ENCODE results near the gene CAMTA1.

The CAMTA1 gene

GRCh38 chr1:7566417-7567375 is 781.4 kb downstream of the CAMTA1 start:
- Histone ChIP-seq H3K4me1 (ENCODE audit: control insufficient read depth, insufficient read depth, low read length) (no peaks in the 10 kb centered on the region), H3K36me3 (ENCODE audit: control insufficient read depth in 2 of 2, insufficient read depth in 1 of 2, low read length in 2 of 2) (no peaks in the 10 kb centered on the region), H3K9me3 (ENCODE audit: control insufficient read depth, insufficient read depth, low read depth, low read length) (no peaks in the 10 kb centered on the region), H3K27ac (ENCODE audit: extremely low read depth, low read depth, low read length) (no peak overlapping the region), H3K4me3 (ENCODE audit: low read depth, low read length) (no peak overlapping the region)
- ChIA-PET CTCF (no interaction called here), POLR2A (interaction anchor here (0.5 kb wide), 1 partner anchor 17 kb away, joined by 5 read pairs; no protein-coding TSS in a partner anchor)
- no peak for TF ChIP-seq ZNF513 (tag by site-specific recombination; IDR thresholded peaks at IDR 0.05)

- POLR2A ChIA-PET: no interaction called here
- H3K36me3 ChIP-seq (ENCODE audit: control insufficient read depth in 2 of 2, insufficient read depth in 1 of 2, low read length in 2 of 2): no peaks in the 10 kb centered on the region
- no peaks in the 10 kb centered on the region for H3K4me1 ChIP-seq (ENCODE audit: control insufficient read depth, insufficient read depth, low read length)
- H3K9me3 ChIP-seq (ENCODE audit: control insufficient read depth, insufficient read depth, low read depth, low read length): no peaks in the 10 kb centered on the region
- CTCF ChIA-PET: no interaction called here
- no peak overlapping the region for H3K4me3 ChIP-seq (ENCODE audit: low read depth, low read length)
- TF ChIP-seq RBAK (tag by site-specific recombination; IDR thresholded peaks at IDR 0.05) (no peak), ZNF16 (tag by site-specific recombination; IDR thresholded peaks at IDR 0.05; ENCODE audit: low read depth) (no peak)
- H3K27ac ChIP-seq (ENCODE audit: extremely low read depth, low read depth, low read length): no peak overlapping the region
These were observed 782.1 kb downstream of the CAMTA1 start for GRCh38 chr1:7567376-7567775.

GRCh38 chr1:7568053-7568452 is 782.8 kb downstream of the CAMTA1 start:
- ChIA-PET POLR2A (no interaction called here), CTCF (no interaction called here)
- Histone ChIP-seq H3K4me3 (ENCODE audit: low read depth, low read length) (no peak overlapping the region), H3K27ac (ENCODE audit: extremely low read depth, low read depth, low read length) (no peak overlapping the region), H3K4me1 (ENCODE audit: control insufficient read depth, insufficient read depth, low read length) (no peaks in the 10 kb centered on the region), H3K36me3 (ENCODE audit: control insufficient read depth in 2 of 2, insufficient read depth in 1 of 2, low read length in 2 of 2) (no peaks in the 10 kb centered on the region), H3K9me3 (ENCODE audit: control insufficient read depth, insufficient read depth, low read depth, low read length) (no peaks in the 10 kb centered on the region)
- TF ChIP-seq ZFP37 (tag by site-specific recombination; IDR thresholded peaks at IDR 0.05) (no peak), ZNF555 (tag by site-specific recombination; conservative IDR thresholded peaks at IDR 0.05) (no peak), ZNF473 (tag by site-specific recombination; IDR thresholded peaks at IDR 0.05) (no peak), ZNF639 (tag by site-specific recombination; IDR thresholded peaks at IDR 0.05) (no peak), FEZF1 (tag by site-specific recombination; IDR thresholded peaks at IDR 0.05) (no peak), ZNF664 (tag by site-specific recombination; IDR thresholded peaks at IDR 0.05) (no peak), ZNF768 (tag by site-specific recombination; IDR thresholded peaks at IDR 0.05) (no peak), ZNF292 (tag by site-specific recombination; IDR thresholded peaks at IDR 0.05; ENCODE audit: borderline replicate concordance, low read depth) (no peak), ELK4 (IDR thresholded peaks at IDR 0.05; ENCODE audit: borderline replicate concordance, low read depth, low read length) (no peak), ZNF140 (tag by site-specific recombination; IDR thresholded peaks at IDR 0.05) (no peak), ZBTB21 (tag by site-specific recombination; IDR thresholded peaks at IDR 0.05) (no peak), SETDB1 (IDR thresholded peaks at IDR 0.05; ENCODE audit: insufficient read length, low read length) (no peak), YY2 (tag by site-specific recombination; IDR thresholded peaks at IDR 0.05) (no peak), ZNF513 (tag by site-specific recombination; IDR thresholded peaks at IDR 0.05) (peak; percentile 87), ZNF18 (tag by site-specific recombination; IDR thresholded peaks at IDR 0.05) (no peak), ZNF112 (tag by site-specific recombination; IDR thresholded peaks at IDR 0.05) (no peak), ZNF561 (tag by site-specific recombination; IDR thresholded peaks at IDR 0.05; ENCODE audit: borderline replicate concordance) (no peak), CTCF (tag by site-specific recombination; IDR thresholded peaks at IDR 0.05) (no peak), GFI1B (tag by site-specific recombination; IDR thresholded peaks at IDR 0.05) (no peak)

Measured in HEK293 (cell line).